ENCODE data around the gene RGS11.

Gene RGS11

GRCh38 chr16:296276-296675 lies 20.5 kb upstream of the RGS11 start:
- DNase-seq: no peak

- no peak for DNase-seq
Observed at GRCh38 chr16:293043-293775, 17.5 kb upstream of the RGS11 start.

GRCh38 chr16:291539-291938 lies 15.8 kb upstream of the RGS11 start:
- DNase-seq: no peak

- no peak for DNase-seq
Observed at GRCh38 chr16:290681-291405, 15.1 kb upstream of the RGS11 start.

GRCh38 chr16:290015-290680 lies 14.4 kb upstream of the RGS11 start:
- DNase-seq: no peak

GRCh38 chr16:289395-289997 lies 13.8 kb upstream of the RGS11 start:
- no peak for DNase-seq

GRCh38 chr16:287981-288920 lies 12.5 kb upstream of the RGS11 start:
- DNase-seq: no peak

GRCh38 chr16:287298-287811 lies 11.6 kb upstream of the RGS11 start:
- no peak for DNase-seq

- no peak for DNase-seq
Observed at GRCh38 chr16:286491-287297, 10.9 kb upstream of the RGS11 start.

GRCh38 chr16:285146-286055 lies 9.7 kb upstream of the RGS11 start:
- DNase-seq: no peak

GRCh38 chr16:284204-285120 lies 8.7 kb upstream of the RGS11 start:
- no peak for DNase-seq

GRCh38 chr16:283033-283805 lies 7.5 kb upstream of the RGS11 start, which contains the start of gene PDIA2:
TSS of gene PDIA2 (plus strand) at chr16:283164. CDS start at chr16:283170, 6 bp downstream.
- DNase-seq: no peak

GRCh38 chr16:282491-282890 lies 6.7 kb upstream of the RGS11 start:
- DNase-seq: no peak

- DNase-seq: no peak
Observed at GRCh38 chr16:281660-282255, 6.0 kb upstream of the RGS11 start.

GRCh38 chr16:280991-281659 lies 5.4 kb upstream of the RGS11 start:
- no peak for DNase-seq

GRCh38 chr16:280552-280951 lies 4.8 kb upstream of the RGS11 start, which contains the start of gene ARHGDIG:
TSS of gene ARHGDIG (plus strand) at chr16:280591. CDS start at chr16:280681, 90 bp downstream.
- DNase-seq: no peak

GRCh38 chr16:280005-280460 lies 4.3 kb upstream of the RGS11 start:
- no peak for DNase-seq
